GM18873 (cell line): ENCODE results near the gene BMX.
A peak's percentile ranks its signal among the peaks of the same experiment; 100 is the strongest.

Experiments used
- ATAC-seq: cut with Tn5 transposase; IDR thresholded peaks from one replicate; pipeline ENCODE4 v1.9.1; 2021; ENCODE audit warnings: mild to moderate bottlenecking, moderate library complexity, moderate number of reproducible peaks; ENCODE audit not compliant: unreplicated experiment, low FRiP score

Gene BMX

DNA sequence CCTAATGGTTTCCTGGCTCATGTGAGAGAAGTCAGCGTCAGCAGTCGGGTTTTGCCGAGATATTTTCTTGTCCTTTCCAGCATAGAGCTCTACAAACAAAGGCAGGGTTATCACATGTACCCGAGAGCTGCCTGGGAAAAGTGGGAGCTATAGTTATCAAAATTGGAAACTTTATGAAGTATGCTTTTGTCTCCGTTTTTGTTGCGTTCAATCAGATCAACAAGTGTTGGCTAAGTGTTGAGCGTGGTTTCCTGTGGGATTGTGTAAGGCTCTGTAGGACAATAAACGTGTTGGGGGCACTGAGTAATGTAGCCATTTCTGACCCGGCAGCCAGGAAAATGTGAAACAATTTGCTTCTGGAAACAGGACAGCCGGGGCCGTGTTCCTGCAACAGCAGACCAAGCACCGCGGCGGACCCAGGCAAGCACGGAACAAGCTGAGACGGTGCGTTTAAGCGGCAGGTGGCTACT, at the start of gene BMX:
Gene BMX (plus strand): TSS at position 311 of the 470 bp plus-strand sequence. CDS start 7,547 bp downstream, outside the sequence.
- no peak for ATAC-seq

DNA sequence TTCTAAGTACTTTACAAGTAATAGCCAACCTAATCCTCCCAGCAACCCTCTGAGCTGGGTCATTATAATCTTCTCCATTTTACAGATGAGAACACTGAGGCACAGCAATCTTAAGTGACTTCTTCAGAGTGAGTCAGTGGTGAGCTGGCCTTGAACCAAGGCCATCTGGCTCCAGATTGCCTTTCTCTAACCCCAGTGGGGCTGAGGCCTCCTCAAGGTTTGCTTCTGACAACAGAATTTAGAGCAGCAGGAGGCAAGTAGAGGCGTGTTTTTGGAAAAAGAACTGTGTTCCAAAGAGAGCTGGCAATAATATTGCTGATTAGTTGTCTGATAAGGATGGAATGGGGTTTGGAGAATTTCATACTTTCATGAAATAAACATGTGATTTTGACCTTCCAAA, 48.7 kb upstream of the BMX start:
- no peak for ATAC-seq

DNA sequence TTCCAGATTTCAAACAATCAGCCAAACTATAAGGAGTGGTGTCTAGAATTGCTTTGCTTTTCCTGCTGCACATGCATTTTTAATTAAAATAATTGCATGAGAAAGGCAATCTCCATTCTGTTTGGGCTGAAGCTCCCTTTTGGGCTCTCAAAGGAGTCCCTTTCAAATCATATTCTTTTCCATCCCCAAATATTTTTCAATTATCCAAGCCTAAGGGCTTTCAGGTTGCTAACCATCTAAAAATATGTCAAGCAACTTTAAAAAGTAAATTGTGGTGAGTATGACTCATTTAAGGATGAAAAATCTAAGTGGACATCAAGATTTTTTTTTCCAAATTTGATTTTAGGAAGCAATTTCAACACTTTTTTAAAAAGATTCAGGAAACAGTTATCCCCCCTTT, 35.9 kb upstream of the BMX start:
- no peak for ATAC-seq

DNA sequence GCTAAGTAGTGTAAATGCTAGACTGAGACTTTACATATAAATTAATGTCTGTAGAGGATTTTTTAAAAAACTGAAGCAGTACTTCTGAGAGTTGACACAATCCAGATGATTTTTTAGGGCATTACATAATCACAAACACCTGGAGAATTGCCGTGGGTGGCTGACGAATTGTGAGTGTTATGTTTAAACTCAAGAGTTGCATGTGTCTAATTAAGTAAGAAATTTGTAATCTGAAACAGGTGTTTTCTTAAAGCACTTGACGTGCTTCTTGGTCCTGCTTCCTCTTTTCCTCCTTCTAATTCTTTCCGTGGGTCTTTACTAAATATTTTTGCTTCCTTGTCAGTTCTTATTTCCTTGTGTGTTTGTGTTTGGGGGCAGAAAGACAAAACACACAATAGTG, 35.3 kb upstream of the BMX start:
- ATAC-seq: no peak

DNA sequence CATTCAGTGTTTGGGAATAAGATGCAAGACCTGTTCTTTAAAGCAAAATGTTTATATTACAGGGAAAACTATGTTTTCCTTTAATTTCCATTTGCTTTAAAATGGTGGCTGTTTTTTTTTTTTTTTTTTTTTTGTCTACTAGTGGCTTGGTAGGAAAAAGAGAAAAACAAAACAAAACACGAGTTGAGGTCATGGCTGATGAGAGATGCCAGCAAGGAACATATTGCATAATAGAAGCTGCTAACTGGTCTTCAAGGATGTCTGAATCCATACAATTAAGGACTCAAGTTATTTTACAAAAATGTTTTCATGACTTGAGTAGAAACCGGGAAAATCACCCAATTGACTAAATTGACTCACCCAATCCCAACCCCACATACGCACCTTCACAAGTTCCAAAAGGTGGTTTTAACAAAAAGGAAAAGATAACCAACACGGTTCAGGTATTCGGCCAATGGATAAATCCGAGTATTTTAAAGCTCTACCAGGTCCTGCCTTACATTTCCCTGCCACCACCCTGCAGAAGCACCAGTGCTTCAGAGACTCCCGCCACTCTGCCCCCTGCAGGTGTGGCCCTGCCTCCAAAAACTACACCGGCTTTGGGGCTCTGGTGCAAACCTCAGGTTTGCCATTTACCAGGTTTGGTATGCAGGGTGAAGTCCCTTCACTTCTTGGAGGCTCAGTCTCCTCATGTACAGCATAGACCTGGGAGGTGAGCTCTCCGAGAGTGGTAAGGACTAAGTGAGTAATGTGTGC, 34.5 kb upstream of the BMX start:
- ATAC-seq: no peak

DNA sequence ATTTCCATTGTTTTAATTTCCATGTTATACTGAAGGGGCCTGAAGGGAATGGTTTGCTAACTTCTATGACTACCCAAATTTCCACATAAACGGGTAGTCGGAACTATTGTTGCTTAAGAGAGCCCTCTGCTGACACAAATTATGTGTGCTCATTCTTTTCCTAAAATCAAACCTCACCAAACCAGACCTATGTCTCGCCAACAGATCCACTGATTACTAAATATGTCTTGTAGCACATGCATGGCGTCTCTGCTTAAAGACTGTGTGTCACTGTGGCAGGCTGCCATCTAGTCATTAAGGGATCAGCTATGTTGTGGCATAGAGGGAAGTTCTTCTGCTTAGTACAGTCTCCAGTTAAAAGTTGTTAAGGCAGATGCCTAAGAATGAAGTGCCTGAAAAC, 32.6 kb upstream of the BMX start:
- no peak for ATAC-seq

DNA sequence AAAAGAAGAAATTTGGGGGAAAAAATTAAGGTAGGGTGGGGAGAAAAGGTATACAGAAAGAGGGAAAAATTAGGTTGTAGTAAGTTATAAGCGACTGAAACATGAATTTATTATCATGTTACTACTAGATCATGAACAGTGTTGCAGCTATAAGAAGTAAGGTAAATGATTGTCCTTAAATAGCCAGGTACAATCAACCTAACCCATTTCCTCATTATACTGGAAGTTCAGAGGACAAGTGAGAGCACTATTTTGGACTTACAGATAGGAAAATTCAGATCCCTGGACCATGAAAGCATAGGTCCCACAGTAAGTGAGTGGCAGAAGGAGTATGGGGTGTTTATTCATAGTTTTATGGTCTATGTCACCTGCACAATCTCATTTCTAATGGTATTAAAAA, 31.0 kb upstream of the BMX start:
- ATAC-seq: no peak

DNA sequence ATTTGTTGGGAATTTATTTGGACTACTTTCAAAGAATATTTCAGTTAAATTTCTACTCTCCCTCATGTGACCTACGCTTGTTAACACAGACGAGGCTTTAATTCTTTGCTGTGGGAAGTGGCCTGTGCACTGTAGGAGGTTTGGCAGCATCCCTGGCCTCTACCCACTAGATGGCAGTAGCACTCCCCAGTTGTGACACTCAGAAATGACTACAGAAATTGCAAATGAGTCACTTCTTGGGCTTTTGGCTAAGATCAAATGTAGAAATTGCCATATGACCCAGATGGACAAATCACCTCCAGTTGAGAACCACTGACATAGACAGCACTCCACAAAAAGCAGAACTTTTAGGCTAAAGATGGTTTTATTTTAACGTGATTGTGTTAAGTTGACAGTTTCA, 29.6 kb upstream of the BMX start:
- no peak for ATAC-seq

DNA sequence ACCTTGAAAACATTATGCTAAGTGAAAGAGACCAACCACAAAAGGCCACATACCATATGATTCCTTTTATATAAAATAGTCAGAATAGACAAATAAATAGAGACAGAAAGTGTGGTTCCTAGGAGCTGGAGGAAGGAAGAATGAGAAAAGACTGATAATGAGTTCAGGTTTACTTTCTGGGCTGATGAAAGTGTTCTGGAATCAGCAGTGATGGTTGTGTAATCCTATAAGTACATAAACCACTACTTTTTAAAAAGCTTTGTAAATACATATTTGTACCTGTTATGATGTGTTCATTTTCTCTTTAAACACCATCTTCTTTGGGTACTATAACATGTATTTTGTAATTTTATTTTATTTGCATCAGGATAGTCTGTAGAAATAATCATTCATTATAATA, 28.1 kb upstream of the BMX start:
- ATAC-seq: no peak

DNA sequence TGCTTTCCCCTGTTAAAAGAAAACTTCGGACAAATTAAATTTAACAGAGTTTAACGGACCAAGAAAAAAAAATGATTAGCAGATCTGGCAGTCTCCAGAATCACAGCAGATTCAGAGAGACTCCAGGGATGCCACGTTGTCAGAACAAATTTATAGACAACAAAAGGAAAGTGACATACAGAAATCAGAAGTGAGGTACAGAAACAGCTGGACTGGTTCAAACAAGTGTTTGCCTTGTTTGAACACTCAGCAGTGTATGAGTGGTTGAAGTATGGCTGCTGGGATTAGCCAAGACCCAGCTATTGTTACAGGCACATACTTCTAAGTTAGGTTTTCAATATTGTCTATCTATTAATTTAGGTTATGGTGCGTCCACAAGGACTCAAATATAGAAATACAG, 26.6 kb upstream of the BMX start:
- ATAC-seq: no peak

DNA sequence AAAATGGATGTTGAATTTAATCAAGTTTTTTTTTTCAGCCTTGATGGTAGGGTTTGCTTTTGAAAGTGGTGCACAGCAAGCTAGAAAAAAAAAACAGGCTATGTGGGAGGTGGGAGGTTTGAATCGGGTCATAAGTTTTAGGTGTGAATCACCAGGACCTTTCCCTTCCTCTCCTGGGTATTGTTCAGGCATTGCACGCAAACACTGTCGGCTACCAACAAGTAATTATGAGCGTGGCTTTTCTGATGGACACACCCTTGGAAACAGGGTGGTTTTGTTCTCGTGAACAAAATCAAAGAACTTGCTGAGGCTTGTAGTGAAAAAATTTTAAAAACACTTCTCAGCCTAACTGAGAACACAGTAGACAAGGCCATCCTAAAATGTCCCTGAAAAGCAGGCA, 25.6 kb upstream of the BMX start:
- ATAC-seq: no peak

DNA sequence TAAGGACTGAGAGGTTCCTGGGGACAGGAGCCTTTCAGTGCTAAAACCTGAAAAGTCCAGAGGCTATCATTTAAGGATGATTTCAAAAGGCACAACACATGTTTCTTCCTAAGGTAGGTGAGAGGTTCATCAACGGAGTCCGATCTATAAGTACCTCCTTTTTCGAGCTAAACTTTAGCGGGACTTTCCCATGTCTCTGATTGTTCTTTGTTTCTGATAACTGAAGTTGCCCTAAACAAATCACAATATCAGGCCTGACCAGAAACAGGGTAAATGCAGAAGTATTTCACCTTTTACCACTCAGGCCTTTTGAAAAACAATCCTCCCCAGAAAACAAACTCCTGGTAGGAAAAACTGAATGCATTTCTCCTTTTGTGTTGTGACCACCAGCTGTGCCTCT, 25.1 kb upstream of the BMX start:
- ATAC-seq: no peak

DNA sequence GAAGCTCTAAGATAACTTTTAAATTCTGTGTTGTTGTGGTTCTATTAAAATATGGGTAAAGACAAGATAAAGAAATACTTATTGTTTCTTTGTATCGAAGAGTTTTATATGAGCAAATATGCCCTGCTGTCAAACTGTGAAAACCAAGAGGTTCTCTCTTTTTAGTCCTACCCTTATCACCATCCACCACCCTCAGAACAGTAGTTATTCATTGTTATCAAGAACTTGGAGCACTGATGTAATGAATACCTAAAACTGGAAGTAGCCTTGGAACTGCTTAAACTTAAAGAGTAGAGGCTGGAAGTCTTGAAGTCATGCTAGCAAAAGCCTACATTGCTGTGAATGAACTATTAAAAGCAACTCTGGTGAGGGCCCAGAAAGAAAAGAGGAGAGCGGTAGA, 16.7 kb upstream of the BMX start:
- no peak for ATAC-seq

DNA sequence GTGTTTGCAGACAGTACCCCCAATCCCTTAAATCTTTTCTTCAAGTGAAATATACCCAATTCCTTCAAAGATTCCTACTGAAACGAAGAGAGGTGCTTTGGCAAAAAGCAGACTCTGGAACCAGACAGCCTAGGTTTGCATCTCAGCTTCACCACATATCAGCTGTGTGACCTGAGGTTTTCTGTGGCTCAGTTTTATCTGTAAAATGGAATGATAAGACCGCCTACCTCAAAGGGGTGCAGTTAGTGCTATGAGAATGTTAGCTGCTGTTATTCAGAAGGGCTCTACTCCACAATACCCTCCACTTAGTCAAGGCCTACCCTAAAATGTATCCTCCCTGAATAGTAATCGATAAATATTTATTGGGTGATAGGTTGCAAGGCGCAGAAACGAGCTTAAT, 8.1 kb upstream of the BMX start:
- no peak for ATAC-seq

DNA sequence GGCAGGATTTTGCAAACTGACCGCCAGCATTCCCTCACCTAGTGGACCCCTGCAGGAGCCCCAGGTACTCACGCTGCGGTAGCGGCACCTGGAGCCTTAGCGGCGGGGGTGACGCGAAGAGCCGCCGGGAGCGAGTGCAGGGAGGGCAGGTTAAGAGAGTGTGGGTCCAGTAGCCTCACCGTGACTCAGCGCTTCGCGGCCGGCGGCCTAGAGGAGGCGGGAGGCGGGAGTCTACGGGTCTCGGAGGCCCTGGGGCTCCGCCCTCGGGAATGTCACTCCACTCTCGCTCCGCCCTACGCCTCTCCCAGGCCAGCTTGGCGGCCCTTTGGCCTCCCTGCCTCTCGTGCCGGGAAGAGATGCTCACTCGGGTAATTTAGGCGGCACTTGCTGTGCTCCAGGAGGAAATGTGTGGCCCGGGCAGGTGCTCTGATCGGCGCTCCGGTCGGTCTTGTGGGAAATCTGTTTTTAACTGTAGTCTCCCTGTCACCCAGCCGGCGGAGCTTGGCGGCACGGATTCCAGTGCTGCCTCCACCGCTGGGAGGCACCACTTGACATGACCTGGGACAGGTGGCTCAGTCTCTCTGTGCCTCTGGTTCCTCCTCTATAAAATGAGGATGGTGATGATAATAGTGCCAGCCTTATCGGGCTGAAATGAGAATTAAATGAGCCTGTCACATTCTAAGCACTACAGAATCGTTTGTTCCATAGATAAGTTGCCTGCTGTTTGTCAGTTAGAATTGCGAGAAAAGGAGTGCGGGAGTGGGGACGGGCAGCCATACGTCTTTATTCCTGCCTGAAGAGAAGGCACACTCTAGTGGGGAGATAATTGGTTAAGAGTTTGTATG, 7.3 kb upstream of the BMX start, which contains the start of gene PIR:
Gene PIR (minus strand): TSS at position 216 of the 845 bp plus-strand sequence. CDS start 2,076 bp downstream, outside the sequence.
- ATAC-seq: peak; percentile 89

DNA sequence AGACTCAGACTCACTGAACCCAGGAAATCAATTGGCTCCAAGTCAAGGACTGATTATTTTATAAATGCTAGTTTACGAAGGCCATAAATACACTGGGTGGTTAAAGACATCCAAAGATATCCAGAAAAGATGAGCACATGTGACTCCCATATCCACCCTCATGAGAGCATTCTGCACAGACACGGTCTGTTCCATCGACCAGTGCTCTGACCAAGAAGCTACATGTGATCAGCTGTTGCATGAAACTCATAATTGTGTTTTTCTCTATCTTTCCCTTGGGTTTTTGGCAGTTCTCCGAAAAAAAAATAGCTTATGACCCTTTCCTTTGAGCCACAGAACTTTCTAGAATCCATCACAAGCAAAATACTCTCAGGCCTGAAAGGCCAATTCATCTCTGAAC, 4.8 kb upstream of the BMX start:
- ATAC-seq: no peak

DNA sequence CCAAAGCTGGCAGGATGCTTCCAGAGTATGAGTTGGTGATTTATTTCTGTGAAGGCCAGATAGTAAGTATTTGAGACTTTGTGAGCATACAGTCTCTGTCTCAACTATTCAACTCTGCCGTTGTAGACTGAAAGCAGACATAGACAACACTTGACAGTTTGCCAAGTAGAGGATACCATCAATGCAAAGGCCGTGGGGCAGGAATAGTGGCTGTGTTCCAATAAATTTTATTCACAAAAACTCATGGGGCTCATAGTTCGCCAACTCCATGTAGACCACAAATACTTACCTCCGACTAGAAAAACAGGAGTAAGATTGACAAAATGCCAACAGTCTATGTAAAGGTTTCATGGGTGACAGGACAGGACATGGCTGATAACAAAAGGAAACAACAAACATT, 3.8 kb upstream of the BMX start:
- ATAC-seq: no peak

DNA sequence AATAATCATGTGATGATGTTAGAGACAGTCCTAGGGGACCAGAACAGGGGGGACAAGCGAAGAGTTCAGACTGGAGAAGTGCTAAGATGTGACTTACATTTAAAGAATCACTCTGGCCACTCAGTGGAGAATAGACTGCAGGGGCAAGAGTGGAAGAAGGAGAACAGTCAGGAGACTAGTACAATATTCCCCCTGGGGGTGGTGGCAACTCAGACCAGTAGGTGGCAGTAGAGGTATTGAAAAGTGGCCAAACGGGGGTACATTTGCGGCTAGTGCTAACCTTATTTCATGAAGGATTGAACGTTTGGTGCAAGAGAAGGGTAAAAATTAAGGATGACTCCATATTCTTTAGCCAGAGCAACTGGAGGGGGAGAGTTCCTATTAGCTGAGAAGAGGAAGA, 2.7 kb upstream of the BMX start:
- ATAC-seq: no peak

DNA sequence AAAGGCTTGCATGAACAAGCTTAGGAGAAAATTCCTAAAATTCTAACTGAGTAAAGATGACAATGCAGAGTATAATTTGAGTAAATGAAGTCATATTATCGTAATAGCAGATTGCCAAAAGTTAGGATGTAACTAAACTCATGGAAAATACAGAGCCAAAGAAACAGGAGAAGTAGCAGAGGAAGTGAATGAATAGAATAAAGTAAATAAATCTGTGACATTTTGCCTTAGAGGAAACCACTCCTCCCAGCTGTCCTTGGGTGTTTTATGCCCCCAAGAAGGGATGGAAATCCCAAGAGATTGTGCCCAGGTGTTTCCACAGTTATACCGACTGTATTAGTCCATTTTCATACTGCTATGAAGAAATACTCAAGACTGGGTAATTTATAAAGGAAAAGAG, 1.9 kb upstream of the BMX start:
- no peak for ATAC-seq

DNA sequence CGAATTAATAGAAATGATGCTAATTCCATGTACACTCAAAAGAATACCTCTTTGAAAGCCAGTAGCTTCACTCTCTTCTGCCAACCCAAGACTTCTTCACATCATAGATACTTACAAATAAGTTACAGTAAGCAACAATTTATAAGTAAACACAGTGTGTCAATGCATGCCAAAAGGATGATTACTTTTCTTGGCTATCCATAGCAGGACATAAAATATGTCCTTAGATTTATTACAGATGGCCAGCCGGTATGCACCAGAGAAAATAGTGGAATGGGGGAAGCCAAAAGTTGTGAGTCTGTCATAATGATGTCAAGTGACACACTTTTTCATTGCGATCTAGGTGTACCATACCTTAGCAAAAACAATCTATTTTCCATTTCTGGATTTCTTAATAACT, 631 bp upstream of the BMX start:
- ATAC-seq: no peak

DNA sequence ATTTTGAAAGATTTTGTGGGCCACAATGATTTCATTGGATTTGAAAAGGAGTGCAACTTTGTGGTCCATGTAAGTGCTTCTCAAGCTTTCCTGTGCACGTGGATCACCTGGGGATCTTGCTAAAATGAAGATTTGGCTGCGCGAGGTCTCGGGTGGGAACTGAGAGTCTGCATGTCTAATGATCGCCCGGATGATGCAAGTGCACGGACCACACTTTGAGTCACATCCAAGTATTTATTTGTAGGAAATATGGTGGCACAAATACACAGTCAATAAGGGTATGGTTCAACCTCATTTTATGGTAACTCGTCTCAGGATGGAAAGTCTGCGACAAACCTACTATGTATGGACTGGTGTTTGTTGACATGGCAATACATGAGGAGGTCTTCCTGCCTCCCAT, 899 bp downstream of the BMX start:
- ATAC-seq: no peak

DNA sequence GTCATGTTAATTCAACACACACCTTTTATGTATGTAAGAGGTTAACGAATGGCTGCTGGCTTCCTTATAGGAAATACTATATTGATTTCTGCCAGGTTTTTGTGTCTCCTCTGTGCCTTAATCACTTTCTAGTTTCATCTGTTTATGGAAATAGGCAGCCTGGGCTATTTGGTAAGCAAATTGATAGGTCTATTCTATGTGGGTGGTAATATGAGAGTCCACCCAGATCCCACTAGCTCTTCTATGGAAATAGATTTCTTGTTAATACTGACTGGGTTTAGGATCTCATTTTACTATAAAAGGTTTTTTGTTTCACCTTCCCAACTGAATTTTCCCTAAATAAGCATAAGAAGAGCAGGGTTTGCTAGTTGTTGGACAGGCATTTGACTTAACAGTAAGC, 4.1 kb downstream of the BMX start:
- ATAC-seq: no peak
